Neural cell (in vitro differentiated cells): Measurements from ENCODE around the gene ZDHHC20. TPM values are rescaled to one million over a fixed set of nuclear protein-coding genes. Genes with fewer than 3 reads are reported as not detected.

Experiments
- H2AFZ ChIP-seq: fragments of 200-600, 300-800 bp; sonication (generic), shearing (Covaris generic); 2 replicates; pipeline ENCODE4 v1.6.0; 2014; ENCODE audit warnings: low read depth, mild to moderate bottlenecking, antibody characterized with exemption, low read length, moderate library complexity
- H3F3A ChIP-seq: fragments of 200-600 bp; shearing (Covaris generic); 2 replicates; pipeline ENCODE4 v1.6.1; 2016; ENCODE audit warnings: mild to moderate bottlenecking, moderate library complexity, mixed read lengths, antibody characterized with exemption, low read length; ENCODE audit not compliant: insufficient read depth, poor library complexity, severe bottlenecking
- H3K27ac ChIP-seq: fragments of 200-600, 300-800 bp; sonication (generic), shearing (Covaris generic); 2 replicates; pipeline ENCODE4 v1.5.1; 2014; ENCODE audit warnings: mild to moderate bottlenecking, low read length, moderate library complexity
- H3K27me3 ChIP-seq: fragments of 300-800, 200-600 bp; sonication (generic), shearing (Covaris generic); 2 replicates; pipeline ENCODE4 v1.6.0; 2014; ENCODE audit warnings: mild to moderate bottlenecking, low read depth, low read length, moderate library complexity; ENCODE audit not compliant: insufficient read depth
- H3K36me3 ChIP-seq: fragments of 300-800, 200-600 bp; sonication (generic), shearing (Covaris generic); 2 replicates; pipeline ENCODE4 v1.5.1; 2014; ENCODE audit warnings: mild to moderate bottlenecking, antibody characterized with exemption, low read length, moderate library complexity; ENCODE audit not compliant: insufficient read depth
- H3K4me2 ChIP-seq: fragments of 300-800, 200-600 bp; sonication (generic), shearing (Covaris generic); 2 replicates; pipeline ENCODE4 v1.6.0; 2014; ENCODE audit warnings: mild to moderate bottlenecking, low read length
- H3K4me3 ChIP-seq: fragments of 300-800, 200-600 bp; sonication (generic), shearing (Covaris generic); 2 replicates; pipeline ENCODE4 v1.5.1; 2014; ENCODE audit warnings: mild to moderate bottlenecking, low read length, moderate library complexity
- H3K79me2 ChIP-seq: fragments of 200-600 bp; shearing (Covaris generic); replicated peaks from 2 replicates; pipeline ENCODE4 v1.6.0; 2014; ENCODE audit warnings: mild to moderate bottlenecking, low read length, moderate library complexity; ENCODE audit not compliant: insufficient read depth
- H3K9ac ChIP-seq: fragments of 300-800, 200-600 bp; sonication (generic), shearing (Covaris generic); 2 replicates; pipeline ENCODE4 v1.6.1; 2016; ENCODE audit warnings: mild to moderate bottlenecking, low read length, mixed read lengths
- H3K9me2 ChIP-seq: fragments of 200-600 bp; shearing (Covaris generic); 2 replicates; pipeline ENCODE4 v1.6.1; 2016; ENCODE audit warnings: mild to moderate bottlenecking, low read length, mixed read lengths; ENCODE audit not compliant: insufficient read depth
- H3K9me3 ChIP-seq: fragments of 200-600, 300-800 bp; sonication (generic), shearing (Covaris generic); 2 replicates; pipeline ENCODE4 v1.6.1; 2016; ENCODE audit warnings: mild to moderate bottlenecking, mixed run types, low read length, moderate library complexity, mixed read lengths
- H4K20me1 ChIP-seq: fragments of 200-600 bp; shearing (Covaris generic); 2 replicates; pipeline ENCODE4 v1.6.1; 2016; ENCODE audit warnings: mild to moderate bottlenecking, mixed run types; ENCODE audit not compliant: insufficient read depth
- EP300 ChIP-seq: fragments of 450-650 bp; conservative IDR thresholded peaks from 2 replicates; pipeline ENCODE4 v1.6.1; 2014; ENCODE audit warnings: antibody characterized with exemption, mild to moderate bottlenecking, moderate library complexity; ENCODE audit not compliant: poor library complexity, severe bottlenecking
- EZH2 ChIP-seq: fragments of 200-600, 300-800 bp; shearing (Covaris generic), sonication (generic); IDR thresholded peaks from 2 replicates; pipeline ENCODE4 v1.6.1; 2014; ENCODE audit warnings: antibody characterized with exemption, low read length, borderline replicate concordance, mild to moderate bottlenecking; ENCODE audit not compliant: insufficient read depth, poor library complexity, severe bottlenecking
- MXI1 ChIP-seq: fragments of 450-650 bp; conservative IDR thresholded peaks from 2 replicates; pipeline ENCODE4 v1.6.1; 2014; ENCODE audit warnings: antibody characterized with exemption, mild to moderate bottlenecking; ENCODE audit not compliant: poor library complexity, severe bottlenecking
- RAD21 ChIP-seq: fragments of 450-650 bp; conservative IDR thresholded peaks from 2 replicates; pipeline ENCODE4 v1.6.1; 2014; ENCODE audit warnings: antibody characterized with exemption, mild to moderate bottlenecking, moderate library complexity
- SMC3 ChIP-seq: fragments of 450-650 bp; conservative IDR thresholded peaks from 2 replicates; pipeline ENCODE4 v1.6.1; 2014; ENCODE audit warnings: antibody characterized with exemption, mild to moderate bottlenecking, moderate library complexity; ENCODE audit not compliant: poor library complexity
- TAF1 ChIP-seq: IDR thresholded peaks from 2 replicates; pipeline ENCODE4 v1.6.1; 2012; ENCODE audit warnings: low read depth
- polyA plus RNA-seq: library from polyadenylated mRNA; depleted of rRNA; stranded (reverse); fragments of >200 nt; gene quantifications from 2 replicates; pipeline ENCODE4 v1.2.3, GENCODE V29; 2014
- TF ChIP-seq, protein P1 (sequence below): fragments of 450-650 bp; IDR thresholded peaks from 2 replicates; pipeline ENCODE4 v1.5.1; 2014; ENCODE audit warnings: antibody characterized with exemption, mild to moderate bottlenecking, moderate library complexity; ENCODE audit not compliant: poor library complexity, severe bottlenecking
- TF ChIP-seq, protein P2 (sequence below): IDR thresholded peaks from 2 replicates; pipeline ENCODE4 v1.6.1; 2012; ENCODE audit warnings: borderline replicate concordance

The ZDHHC20 gene
- polyA plus RNA-seq, 1 donor from 2014 or later: 43.3 TPM

DNA sequence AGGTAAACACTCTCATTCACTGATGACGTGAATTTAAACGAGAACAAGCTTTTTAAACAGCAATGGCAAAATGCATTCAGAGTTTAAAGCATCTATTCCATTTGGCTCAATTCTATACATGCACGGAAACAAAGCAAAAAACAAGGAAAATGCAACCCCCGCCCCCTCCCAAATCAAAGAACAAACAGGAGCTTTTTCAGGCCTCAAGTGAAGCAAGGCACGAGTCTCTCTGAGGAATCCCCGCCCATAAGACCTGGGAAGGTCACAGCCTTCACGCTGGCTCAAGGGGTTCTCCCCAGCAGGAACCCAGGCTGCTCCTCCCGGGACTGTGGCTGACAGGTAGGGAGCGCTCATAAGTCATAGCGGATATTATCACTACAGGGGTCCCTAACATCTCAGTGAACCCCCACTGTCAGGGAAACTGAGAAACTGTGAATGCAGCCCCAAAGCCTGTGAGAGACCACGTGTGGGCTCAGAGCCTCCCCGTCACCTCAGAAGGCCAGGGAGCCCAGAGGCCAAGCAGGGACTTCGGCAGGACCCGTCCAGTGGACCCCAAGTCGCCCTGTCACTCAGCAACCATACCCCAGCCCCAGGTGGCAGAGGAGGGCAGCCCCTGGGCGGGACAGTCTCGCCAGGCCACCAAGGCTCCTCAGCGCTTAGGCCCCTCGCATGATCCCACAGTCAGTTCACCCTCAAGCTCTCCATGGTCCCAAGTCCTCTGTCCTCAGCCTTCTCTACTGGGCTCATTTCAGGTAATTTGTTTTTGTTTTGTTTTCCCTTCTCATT lies 117.3 kb downstream of the ZDHHC20 start:
- no peaks in the 10 kb centered on the region for H4K20me1 ChIP-seq
- no peak overlapping the region for H3K9ac ChIP-seq
- no peak overlapping the region for H3K27ac ChIP-seq
- H3K27me3 ChIP-seq: no peaks in the 10 kb centered on the region
- no peaks in the 10 kb centered on the region for H3K9me3 ChIP-seq
- H3K4me3 ChIP-seq: no peak overlapping the region
- no peak for TF ChIP-seq EZH2
- H3K4me2 ChIP-seq: no peak overlapping the region
- H3K36me3 ChIP-seq: no peaks in the 10 kb centered on the region
- H3K9me2 ChIP-seq: no peaks in the 10 kb centered on the region
- H2AFZ ChIP-seq: no peak overlapping the region
- no peaks in the 10 kb centered on the region for H3F3A ChIP-seq
- no peaks in the 10 kb centered on the region for H3K79me2 ChIP-seq

DNA sequence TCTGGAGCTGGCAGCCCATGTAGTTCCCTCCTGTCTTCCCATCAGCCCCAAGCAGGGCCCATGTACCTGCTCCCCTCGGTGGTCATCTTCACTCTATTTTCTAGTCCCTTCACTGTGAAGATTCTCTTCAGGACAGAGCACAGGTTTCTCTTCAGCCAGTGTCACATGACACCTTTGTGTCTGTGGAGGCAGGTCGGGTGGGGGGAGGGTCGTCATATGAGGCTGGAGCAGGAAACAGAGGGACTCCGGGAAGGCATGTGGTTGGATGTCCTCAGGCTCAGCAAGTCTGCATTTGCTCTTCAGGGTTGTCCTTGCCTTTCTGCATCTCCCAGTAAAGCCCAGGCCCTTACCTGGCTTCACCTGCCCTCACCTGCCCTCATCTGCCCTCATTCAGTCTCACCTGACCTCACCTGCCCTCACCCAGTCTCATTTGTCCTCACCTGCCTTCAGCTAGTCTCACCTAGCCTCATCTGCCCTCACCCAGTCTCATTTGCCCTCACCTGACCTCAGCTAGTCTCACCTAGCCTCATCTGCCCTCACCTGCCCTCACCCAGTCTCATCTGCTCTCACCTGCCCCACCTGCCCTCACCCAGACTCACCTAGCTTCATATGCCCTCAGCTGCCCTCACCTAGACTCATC lies 120.3 kb downstream of the ZDHHC20 start:
- Histone ChIP-seq H2AFZ (no peak overlapping the region), H3K79me2 (no peaks in the 10 kb centered on the region), H3K36me3 (no peaks in the 10 kb centered on the region), H3K9ac (no peak overlapping the region), H4K20me1 (no peaks in the 10 kb centered on the region), H3K9me3 (no peaks in the 10 kb centered on the region), H3K9me2 (no peaks in the 10 kb centered on the region), H3F3A (no peaks in the 10 kb centered on the region), H3K4me3 (no peak overlapping the region), H3K4me2 (no peak overlapping the region), H3K27ac (no peak overlapping the region), H3K27me3 (no peaks in the 10 kb centered on the region)
- TF ChIP-seq EZH2: no peak
- no peak for TF ChIP-seq TAF1

DNA sequence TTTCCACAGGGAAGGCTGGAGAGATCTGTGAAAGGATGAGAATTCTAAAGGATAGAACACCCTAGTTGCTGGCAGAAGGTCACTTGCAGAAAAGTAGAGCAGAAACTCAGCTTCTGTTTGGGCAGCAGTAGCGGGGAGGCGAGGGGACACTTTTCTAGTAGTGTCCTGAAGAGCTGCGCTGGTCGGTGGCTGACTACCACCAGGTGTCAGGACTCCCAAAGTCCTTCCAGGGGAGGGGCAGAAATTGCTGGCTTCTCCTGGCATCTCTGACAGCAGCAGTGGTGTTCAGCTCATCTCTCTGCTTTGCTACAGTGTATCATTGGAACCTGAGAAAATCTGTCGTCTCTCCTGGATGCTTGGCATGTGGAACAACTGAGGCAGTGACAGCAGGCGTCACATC lies 120.9 kb downstream of the ZDHHC20 start:
- H3K27me3 ChIP-seq: no peaks in the 10 kb centered on the region
- H3K9me2 ChIP-seq: no peaks in the 10 kb centered on the region
- no peaks in the 10 kb centered on the region for H3F3A ChIP-seq
- H3K4me3 ChIP-seq: no peak overlapping the region
- H3K36me3 ChIP-seq: no peaks in the 10 kb centered on the region
- no peak for TF ChIP-seq EP300
- TF ChIP-seq SMC3: no peak
- TF ChIP-seq, protein P1, sequence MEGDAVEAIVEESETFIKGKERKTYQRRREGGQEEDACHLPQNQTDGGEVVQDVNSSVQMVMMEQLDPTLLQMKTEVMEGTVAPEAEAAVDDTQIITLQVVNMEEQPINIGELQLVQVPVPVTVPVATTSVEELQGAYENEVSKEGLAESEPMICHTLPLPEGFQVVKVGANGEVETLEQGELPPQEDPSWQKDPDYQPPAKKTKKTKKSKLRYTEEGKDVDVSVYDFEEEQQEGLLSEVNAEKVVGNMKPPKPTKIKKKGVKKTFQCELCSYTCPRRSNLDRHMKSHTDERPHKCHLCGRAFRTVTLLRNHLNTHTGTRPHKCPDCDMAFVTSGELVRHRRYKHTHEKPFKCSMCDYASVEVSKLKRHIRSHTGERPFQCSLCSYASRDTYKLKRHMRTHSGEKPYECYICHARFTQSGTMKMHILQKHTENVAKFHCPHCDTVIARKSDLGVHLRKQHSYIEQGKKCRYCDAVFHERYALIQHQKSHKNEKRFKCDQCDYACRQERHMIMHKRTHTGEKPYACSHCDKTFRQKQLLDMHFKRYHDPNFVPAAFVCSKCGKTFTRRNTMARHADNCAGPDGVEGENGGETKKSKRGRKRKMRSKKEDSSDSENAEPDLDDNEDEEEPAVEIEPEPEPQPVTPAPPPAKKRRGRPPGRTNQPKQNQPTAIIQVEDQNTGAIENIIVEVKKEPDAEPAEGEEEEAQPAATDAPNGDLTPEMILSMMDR: no peak
- no peak for TF ChIP-seq TAF1
- TF ChIP-seq, protein P2, sequence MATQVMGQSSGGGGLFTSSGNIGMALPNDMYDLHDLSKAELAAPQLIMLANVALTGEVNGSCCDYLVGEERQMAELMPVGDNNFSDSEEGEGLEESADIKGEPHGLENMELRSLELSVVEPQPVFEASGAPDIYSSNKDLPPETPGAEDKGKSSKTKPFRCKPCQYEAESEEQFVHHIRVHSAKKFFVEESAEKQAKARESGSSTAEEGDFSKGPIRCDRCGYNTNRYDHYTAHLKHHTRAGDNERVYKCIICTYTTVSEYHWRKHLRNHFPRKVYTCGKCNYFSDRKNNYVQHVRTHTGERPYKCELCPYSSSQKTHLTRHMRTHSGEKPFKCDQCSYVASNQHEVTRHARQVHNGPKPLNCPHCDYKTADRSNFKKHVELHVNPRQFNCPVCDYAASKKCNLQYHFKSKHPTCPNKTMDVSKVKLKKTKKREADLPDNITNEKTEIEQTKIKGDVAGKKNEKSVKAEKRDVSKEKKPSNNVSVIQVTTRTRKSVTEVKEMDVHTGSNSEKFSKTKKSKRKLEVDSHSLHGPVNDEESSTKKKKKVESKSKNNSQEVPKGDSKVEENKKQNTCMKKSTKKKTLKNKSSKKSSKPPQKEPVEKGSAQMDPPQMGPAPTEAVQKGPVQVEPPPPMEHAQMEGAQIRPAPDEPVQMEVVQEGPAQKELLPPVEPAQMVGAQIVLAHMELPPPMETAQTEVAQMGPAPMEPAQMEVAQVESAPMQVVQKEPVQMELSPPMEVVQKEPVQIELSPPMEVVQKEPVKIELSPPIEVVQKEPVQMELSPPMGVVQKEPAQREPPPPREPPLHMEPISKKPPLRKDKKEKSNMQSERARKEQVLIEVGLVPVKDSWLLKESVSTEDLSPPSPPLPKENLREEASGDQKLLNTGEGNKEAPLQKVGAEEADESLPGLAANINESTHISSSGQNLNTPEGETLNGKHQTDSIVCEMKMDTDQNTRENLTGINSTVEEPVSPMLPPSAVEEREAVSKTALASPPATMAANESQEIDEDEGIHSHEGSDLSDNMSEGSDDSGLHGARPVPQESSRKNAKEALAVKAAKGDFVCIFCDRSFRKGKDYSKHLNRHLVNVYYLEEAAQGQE: no peak
- no peak for TF ChIP-seq RAD21
- TF ChIP-seq MXI1: no peak
- no peak overlapping the region for H2AFZ ChIP-seq
- H3K27ac ChIP-seq: no peak overlapping the region
- no peaks in the 10 kb centered on the region for H3K79me2 ChIP-seq
- no peak overlapping the region for H3K9ac ChIP-seq
- no peak overlapping the region for H3K4me2 ChIP-seq
- no peaks in the 10 kb centered on the region for H3K9me3 ChIP-seq
- no peaks in the 10 kb centered on the region for H4K20me1 ChIP-seq
